ENCODE data around the gene LRRC25.

DNA sequence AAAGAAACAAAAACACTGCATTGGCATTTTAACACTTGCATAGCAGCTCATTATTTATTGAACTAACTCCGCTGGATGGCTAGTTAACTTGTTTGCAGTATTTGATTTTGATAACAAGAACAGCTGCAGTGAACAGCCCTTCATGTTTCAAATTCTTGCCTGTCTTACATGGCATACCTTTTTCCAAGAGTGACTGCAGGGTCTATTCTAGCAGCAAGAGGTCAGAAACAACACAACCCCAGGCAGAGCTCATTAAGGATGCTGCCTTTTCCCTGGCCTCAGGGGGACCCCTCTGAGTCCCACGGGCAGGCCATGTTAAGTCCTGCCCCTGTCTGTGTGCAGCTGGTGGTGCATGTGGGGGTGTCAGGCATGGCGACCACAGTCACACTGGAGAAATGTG is 40.4 kb downstream of the LRRC25 start:
- TF ChIP-seq, protein P1, sequence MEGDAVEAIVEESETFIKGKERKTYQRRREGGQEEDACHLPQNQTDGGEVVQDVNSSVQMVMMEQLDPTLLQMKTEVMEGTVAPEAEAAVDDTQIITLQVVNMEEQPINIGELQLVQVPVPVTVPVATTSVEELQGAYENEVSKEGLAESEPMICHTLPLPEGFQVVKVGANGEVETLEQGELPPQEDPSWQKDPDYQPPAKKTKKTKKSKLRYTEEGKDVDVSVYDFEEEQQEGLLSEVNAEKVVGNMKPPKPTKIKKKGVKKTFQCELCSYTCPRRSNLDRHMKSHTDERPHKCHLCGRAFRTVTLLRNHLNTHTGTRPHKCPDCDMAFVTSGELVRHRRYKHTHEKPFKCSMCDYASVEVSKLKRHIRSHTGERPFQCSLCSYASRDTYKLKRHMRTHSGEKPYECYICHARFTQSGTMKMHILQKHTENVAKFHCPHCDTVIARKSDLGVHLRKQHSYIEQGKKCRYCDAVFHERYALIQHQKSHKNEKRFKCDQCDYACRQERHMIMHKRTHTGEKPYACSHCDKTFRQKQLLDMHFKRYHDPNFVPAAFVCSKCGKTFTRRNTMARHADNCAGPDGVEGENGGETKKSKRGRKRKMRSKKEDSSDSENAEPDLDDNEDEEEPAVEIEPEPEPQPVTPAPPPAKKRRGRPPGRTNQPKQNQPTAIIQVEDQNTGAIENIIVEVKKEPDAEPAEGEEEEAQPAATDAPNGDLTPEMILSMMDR (conservative IDR thresholded peaks at IDR 0.05; ENCODE audit: low read length) = no peak
- no peak for TF ChIP-seq EZH2phosphoT487 (IDR thresholded peaks at IDR 0.05; ENCODE audit: borderline replicate concordance, low read depth, low read length)

Measured in OCI-LY7 (cell line).